Adipose tissue (tissue), 3 donors: ENCODE results near the gene TP53TG5. TPM values are rescaled to one million over a fixed set of nuclear protein-coding genes. Genes with fewer than 3 reads are reported as not detected.
"Not testable (repeated sequence)": the region's sequence is repeated elsewhere in the genome, so short reads cannot be mapped to it uniquely, and the experiment has no call there.

ENCODE experiments used
- H3K27ac ChIP-seq: one replicate; pipeline ENCODE4 v1.5.1; 2013; ENCODE audit warnings: low read depth, low read length
- WGBS, 3 donors: extraction: QIAGEN DNeasy Blood & Tissue Kit; methylation state at CpG; one replicate each; pipeline ENCODE4 v1.1.7; 2013; 5-methylcytosine and 5-hydroxymethylcytosine counted together
- polyA plus RNA-seq, 3 donors: library from polyadenylated mRNA; stranded (reverse); fragments of 200-250 nt; gene quantifications; one replicate each; pipeline ENCODE4 v1.2.3, GENCODE V29; 2013
- donor health status: healthy with polysubstance abuse.
- donor health status: Bipolar disorder and iron deficiency.
- donor health status: healthy.

Gene TP53TG5
- polyA plus RNA-seq, 3 donors = 0.02 to 0.04 TPM; not detected in 1

- 74 to 82% (median 75%) methylated on average over 9 of the region's 9 CpGs for WGBS, 3 donors
- H3K27ac ChIP-seq = no peak overlapping the region
Measured at GRCh38 chr20:45354423-45355208, 23.5 kb downstream of the TP53TG5 start.

GRCh38 chr20:45353746-45354145 lies 24.4 kb downstream of the TP53TG5 start:
- 87 to 100% (median 100%) methylated on average over 1 of the region's 1 CpG for WGBS, 3 donors
- no peak overlapping the region for H3K27ac ChIP-seq

- H3K27ac ChIP-seq = no peak overlapping the region
- WGBS, 3 donors = 90 to 94% (median 91%) methylated on average over 3 of the region's 3 CpGs
Measured at GRCh38 chr20:45352729-45353128, 25.4 kb downstream of the TP53TG5 start.

GRCh38 chr20:45350795-45351194 lies 27.3 kb downstream of the TP53TG5 start:
- not testable (repeated sequence) for H3K27ac ChIP-seq
- WGBS, 3 donors = 92 to 95% (median 94%) methylated on average over 10 of the region's 10 CpGs

GRCh38 chr20:45350217-45350616 lies 27.9 kb downstream of the TP53TG5 start:
- WGBS, 3 donors = 37 to 55% (median 45%) methylated on average over 1 of the region's 1 CpG
- H3K27ac ChIP-seq = no peak overlapping the region

- 2% methylated on average over 53 to 77 of the region's 77 CpGs for WGBS, 3 donors
- H3K27ac ChIP-seq = no peak within 1 kb of the TSS
Measured at GRCh38 chr20:45347936-45348778, 30.0 kb downstream of the TP53TG5 start, which contains the start of gene SDC4. Gene SDC4 (minus strand): TSS chr20:45348424. CDS start chr20:45348384, 40 bp downstream.

GRCh38 chr20:45347297-45347935 lies 30.7 kb downstream of the TP53TG5 start:
- 15 to 33% (median 26%) methylated on average over 10 of the region's 10 CpGs for WGBS, 3 donors

GRCh38 chr20:45346851-45347250 lies 31.3 kb downstream of the TP53TG5 start:
- 31 to 78% (median 74%) methylated on average over 5 of the region's 5 CpGs for WGBS, 3 donors
- no peak overlapping the region for H3K27ac ChIP-seq

More at GRCh38 chr20:45347297-45347935, 30.7 kb downstream of the TP53TG5 start:
- H3K27ac ChIP-seq = no peak overlapping the region

- no peak overlapping the region for H3K27ac ChIP-seq
- 20 to 68% (median 67%) methylated on average over 3 of the region's 3 CpGs for WGBS, 3 donors
Measured at GRCh38 chr20:45346291-45346718, 31.8 kb downstream of the TP53TG5 start.

GRCh38 chr20:45345104-45345936 lies 32.8 kb downstream of the TP53TG5 start:
- H3K27ac ChIP-seq = no peak overlapping the region
- WGBS, 3 donors = 28 to 73% (median 63%) methylated on average over 9 of the region's 9 CpGs

- WGBS, 3 donors = 19 to 42% (median 27%) methylated on average over 9 of the region's 9 CpGs
- no peak overlapping the region for H3K27ac ChIP-seq
Measured at GRCh38 chr20:45344168-45344860, 33.8 kb downstream of the TP53TG5 start.

- WGBS, 3 donors = 23 to 69% (median 66%) methylated on average over 6 of the region's 6 CpGs
- H3K27ac ChIP-seq = no peak overlapping the region
Measured at GRCh38 chr20:45343532-45344167, 34.5 kb downstream of the TP53TG5 start.

- WGBS, 3 donors = 26 to 73% (median 72%) methylated on average over 6 of the region's 6 CpGs
- no peak overlapping the region for H3K27ac ChIP-seq
Measured at GRCh38 chr20:45342855-45343531, 35.1 kb downstream of the TP53TG5 start.

GRCh38 chr20:45341939-45342854 lies 35.9 kb downstream of the TP53TG5 start:
- no peak overlapping the region for H3K27ac ChIP-seq
- 12 to 53% (median 45%) methylated on average over 15 to 16 of the region's 16 CpGs for WGBS, 3 donors

- WGBS, 3 donors = 22 to 63% (median 59%) methylated on average over 3 of the region's 3 CpGs
- H3K27ac ChIP-seq = no peak overlapping the region
Measured at GRCh38 chr20:45341579-45341938, 36.6 kb downstream of the TP53TG5 start.

- 21 to 79% (median 67%) methylated on average over 1 of the region's 1 CpG for WGBS, 3 donors
- H3K27ac ChIP-seq = no peak overlapping the region
Measured at GRCh38 chr20:45340951-45341350, 37.2 kb downstream of the TP53TG5 start.
